8988T (cell line): ENCODE measurements around the gene SUB1.
"Not testable (repeated sequence)": the region's sequence is repeated elsewhere in the genome, so short reads cannot be mapped to it uniquely, and the experiment has no call there.

Source experiments
- DNase-seq: peaks from one replicate; pipeline ENCODE4 v3.0.0; 2011

The SUB1 gene

GRCh38 chr5:32601623-32602295 is 16.4 kb downstream of the SUB1 start:
- DNase-seq, result no peak

GRCh38 chr5:32602906-32603305 is 17.5 kb downstream of the SUB1 start:
- DNase-seq, result no peak

- DNase-seq, result no peak
Observed at GRCh38 chr5:32604800-32605765, 19.7 kb downstream of the SUB1 start.

GRCh38 chr5:32605766-32606152 is 20.4 kb downstream of the SUB1 start:
- no peak for DNase-seq

- no peak for DNase-seq
Observed at GRCh38 chr5:32612134-32612888, 27.0 kb downstream of the SUB1 start.

GRCh38 chr5:32613050-32613672 is 27.8 kb downstream of the SUB1 start:
- DNase-seq, result peak; percentile 44

- no peak for DNase-seq
Observed at GRCh38 chr5:32615236-32615635, 29.9 kb downstream of the SUB1 start.

GRCh38 chr5:32618962-32619361 is 33.6 kb downstream of the SUB1 start:
- DNase-seq, result no peak

GRCh38 chr5:32621256-32621655 is 35.9 kb downstream of the SUB1 start:
- DNase-seq, result no peak

GRCh38 chr5:32625106-32625505 is 39.7 kb downstream of the SUB1 start:
- DNase-seq, result no peak

- no peak for DNase-seq
Observed at GRCh38 chr5:32625547-32625946, 40.2 kb downstream of the SUB1 start.

GRCh38 chr5:32627219-32627870 is 42.0 kb downstream of the SUB1 start:
- DNase-seq, result no peak

- DNase-seq, result no peak
Observed at GRCh38 chr5:32628049-32628844, 42.9 kb downstream of the SUB1 start.

- DNase-seq, result no peak
Observed at GRCh38 chr5:32630867-32631491, 45.6 kb downstream of the SUB1 start.

- not testable (repeated sequence) for DNase-seq
Observed at GRCh38 chr5:32633017-32633416, 47.7 kb downstream of the SUB1 start.

- DNase-seq, result no peak
Observed at GRCh38 chr5:32638309-32638708, 53.0 kb downstream of the SUB1 start.

- peak; percentile 26 for DNase-seq
Observed at GRCh38 chr5:32639943-32640342, 54.6 kb downstream of the SUB1 start.

- DNase-seq, result no peak
Observed at GRCh38 chr5:32642276-32643002, 57.1 kb downstream of the SUB1 start.

- DNase-seq, result no peak
Observed at GRCh38 chr5:32645246-32645645, 59.9 kb downstream of the SUB1 start.
